Measurements from ENCODE around the gene ZDHHC8. TPM values are rescaled to one million over a fixed set of nuclear protein-coding genes. Genes with fewer than 3 reads are reported as not detected.

ZDHHC8 gene, protein sequence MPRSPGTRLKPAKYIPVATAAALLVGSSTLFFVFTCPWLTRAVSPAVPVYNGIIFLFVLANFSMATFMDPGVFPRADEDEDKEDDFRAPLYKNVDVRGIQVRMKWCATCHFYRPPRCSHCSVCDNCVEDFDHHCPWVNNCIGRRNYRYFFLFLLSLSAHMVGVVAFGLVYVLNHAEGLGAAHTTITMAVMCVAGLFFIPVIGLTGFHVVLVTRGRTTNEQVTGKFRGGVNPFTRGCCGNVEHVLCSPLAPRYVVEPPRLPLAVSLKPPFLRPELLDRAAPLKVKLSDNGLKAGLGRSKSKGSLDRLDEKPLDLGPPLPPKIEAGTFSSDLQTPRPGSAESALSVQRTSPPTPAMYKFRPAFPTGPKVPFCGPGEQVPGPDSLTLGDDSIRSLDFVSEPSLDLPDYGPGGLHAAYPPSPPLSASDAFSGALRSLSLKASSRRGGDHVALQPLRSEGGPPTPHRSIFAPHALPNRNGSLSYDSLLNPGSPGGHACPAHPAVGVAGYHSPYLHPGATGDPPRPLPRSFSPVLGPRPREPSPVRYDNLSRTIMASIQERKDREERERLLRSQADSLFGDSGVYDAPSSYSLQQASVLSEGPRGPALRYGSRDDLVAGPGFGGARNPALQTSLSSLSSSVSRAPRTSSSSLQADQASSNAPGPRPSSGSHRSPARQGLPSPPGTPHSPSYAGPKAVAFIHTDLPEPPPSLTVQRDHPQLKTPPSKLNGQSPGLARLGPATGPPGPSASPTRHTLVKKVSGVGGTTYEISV
- 18.5 and 21.1 TPM in 2 replicates for total RNA-seq

DNA sequence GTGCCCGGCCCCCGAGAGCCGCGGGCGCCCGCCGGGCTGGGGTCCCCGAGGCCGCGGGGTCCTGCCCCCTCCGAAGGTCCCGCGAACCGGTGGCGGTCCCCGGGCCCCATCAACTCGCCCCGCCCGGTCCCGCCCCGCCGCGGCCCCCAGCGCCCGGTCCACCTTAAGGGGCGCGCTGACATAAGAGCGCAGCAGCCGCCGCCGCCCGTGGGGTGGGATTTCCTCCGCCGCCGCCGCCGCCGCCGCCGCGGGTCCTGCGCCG lies at the start of gene ZDHHC8:
Gene ZDHHC8 (plus strand): TSS at position 208 of the 262 bp plus-strand sequence. CDS start 144 bp downstream, outside the sequence.

DNA sequence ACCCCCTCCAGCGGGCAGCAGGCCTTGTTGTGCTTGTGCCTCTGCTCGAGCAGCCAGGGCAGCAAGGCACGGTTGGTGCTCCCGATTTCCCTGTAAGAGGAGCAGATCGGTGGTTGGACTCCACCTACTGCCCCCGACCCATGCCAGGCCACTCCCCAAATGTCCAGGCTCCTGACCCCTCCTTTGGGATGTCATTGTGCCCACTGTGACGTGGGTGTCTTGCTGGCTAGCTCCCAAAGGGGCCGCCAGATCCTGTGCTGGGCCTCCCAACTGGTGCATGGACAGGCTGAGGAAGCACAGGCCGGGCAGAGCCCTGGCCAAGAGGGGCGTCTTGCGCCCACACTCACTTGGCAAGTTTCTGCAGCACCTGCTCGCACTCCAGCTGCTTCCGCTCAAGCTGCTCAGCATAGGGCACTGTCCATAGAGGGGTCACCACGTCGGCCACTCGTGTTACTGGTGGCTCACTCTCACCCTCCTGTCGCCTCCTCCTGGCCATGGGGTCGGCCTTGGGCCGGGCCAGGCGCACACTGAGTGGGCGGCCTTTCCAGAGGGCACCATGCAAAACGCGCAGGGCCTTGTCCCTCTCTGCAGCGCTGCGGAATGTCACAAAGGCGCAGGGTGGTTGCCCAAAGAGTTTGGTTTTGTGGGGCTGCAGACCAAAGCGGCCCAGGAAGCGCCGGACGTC lies 15.8 kb upstream of the ZDHHC8 start, which contains the start of gene RANBP1:
Gene RANBP1 (plus strand): TSS at position 414 of the 685 bp plus-strand sequence. CDS start 81 bp downstream, at position 495.

DNA sequence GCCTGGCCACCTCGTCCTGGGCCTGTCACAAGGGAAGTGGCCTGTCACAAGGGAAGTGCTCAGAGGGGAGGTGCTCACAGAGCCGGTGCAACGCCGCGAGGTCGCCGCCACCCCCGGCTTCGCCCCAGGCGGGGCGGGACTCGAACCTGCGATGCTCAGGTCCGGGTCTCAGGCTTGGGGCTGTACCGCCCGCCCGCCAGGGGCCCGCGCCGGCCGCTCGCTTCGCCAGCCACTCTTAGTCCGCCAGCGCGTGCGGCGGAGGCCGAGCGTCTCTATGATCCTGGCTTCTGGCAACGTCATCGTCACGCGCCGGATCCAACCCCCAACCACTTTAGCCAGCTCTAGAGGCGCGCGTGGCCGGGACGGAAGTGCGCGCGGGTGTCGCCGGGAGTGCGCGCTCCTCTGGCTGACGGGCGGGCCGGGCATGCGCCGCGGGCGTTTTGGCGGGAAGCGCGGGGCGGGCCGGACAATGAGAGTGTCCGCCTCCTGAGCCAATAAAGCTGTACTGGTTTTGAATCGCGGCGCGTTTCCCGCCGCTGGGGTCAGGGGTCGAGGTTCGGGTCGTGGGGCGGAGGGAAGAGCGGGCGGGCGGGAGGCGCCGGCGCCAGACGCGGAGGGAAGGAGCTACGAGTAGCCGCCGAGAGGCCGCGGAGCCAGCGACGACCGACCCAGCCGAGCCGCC lies 14.5 kb upstream of the ZDHHC8 start, which contains the start of gene TRMT2A:
Gene TRMT2A (minus strand): TSS at position 276 of the 682 bp plus-strand sequence. CDS start 320 bp downstream, outside the sequence.

DNA sequence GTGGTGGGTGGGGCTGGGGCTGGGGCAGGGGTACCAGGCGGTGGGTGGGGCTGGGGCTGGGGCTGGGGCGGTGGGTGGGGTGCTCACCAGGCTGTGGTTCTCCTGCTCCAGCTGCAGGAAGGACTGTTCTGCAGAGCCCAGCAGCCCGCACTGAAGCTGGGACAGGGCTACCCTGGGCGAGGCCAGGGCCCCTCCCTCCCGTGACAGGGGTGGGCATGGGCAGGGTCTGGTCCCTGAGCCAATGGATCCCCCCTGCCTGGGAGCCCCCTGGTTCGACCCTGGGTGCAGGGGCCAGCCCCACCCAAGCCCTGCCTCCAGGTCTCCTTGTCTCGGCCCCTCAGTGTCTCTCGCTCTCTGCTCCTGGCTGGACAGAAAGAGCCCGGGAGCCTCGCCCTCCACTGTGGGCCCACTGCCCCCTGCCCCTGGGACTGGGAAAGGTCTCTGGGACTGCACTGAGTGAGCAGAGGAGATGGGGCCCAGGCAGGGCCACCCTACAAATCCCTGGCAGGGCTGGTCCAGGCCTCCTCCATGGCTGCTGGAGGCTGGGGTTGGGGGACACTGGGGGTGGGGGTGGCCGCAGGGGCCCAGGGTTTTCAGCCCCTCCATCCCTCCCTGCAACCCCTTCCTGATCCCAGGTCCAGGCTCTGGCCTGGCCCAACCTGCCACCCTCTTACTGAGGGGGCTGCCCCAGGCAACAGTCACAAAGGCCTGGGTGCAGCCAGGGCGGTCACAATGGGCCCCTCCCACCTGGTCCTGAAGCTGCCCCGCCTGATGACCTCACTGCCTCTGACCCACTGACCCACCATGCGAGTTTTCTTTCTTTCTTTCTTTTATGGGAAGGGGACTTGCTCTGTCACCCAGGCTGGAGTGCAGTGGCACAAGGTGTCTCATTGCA lies 19.0 kb downstream of the ZDHHC8 start, which contains the start of gene CCDC188:
Gene CCDC188 (minus strand): TSS at position 675 of the 895 bp plus-strand sequence. CDS start 69 bp downstream, at position 606.

Small RNAs within 50 kb of the gene (small RNA-seq; reads per million reads assigned to genes)
- not detected for gene MIR6816
- gene RF00599 = not detected

Other genes starting within 250 kb of the ZDHHC8 start
- gene COMT, start 190.0 kb upstream of the ZDHHC8 start, total RNA-seq = 203 and 254 TPM in 2 replicates
- gene TXNRD2, start 190.0 kb upstream of the ZDHHC8 start, total RNA-seq = 19.6 and 27.0 TPM in 2 replicates
- gene ARVCF, start 115.0 kb upstream of the ZDHHC8 start, total RNA-seq = 4.5 and 6.1 TPM in 2 replicates
- 59.6 and 69.5 TPM in 2 replicates for gene TANGO2, start 110.7 kb upstream of the ZDHHC8 start, total RNA-seq
- gene DGCR8, start 51.6 kb upstream of the ZDHHC8 start, total RNA-seq = 25.9 and 39.1 TPM in 2 replicates
- 51.8 and 55.4 TPM in 2 replicates for gene RANBP1, start 15.7 kb upstream of the ZDHHC8 start, total RNA-seq
- gene TRMT2A, start 14.6 kb upstream of the ZDHHC8 start, total RNA-seq = 48.8 and 53.1 TPM in 2 replicates
- gene CCDC188, start 19.3 kb downstream of the ZDHHC8 start, total RNA-seq = 1.5 and 1.6 TPM in 2 replicates
- gene RTN4R, start 136.5 kb downstream of the ZDHHC8 start, total RNA-seq = 0.16 TPM in 1 of 2 replicates, not detected in the other
- gene DGCR6L, start 188.3 kb downstream of the ZDHHC8 start, total RNA-seq = 45.4 and 58.2 TPM in 2 replicates